GM18517 (cell line): ENCODE data around the gene DCAF5.
"Not testable (repeated sequence)": the region's sequence is repeated elsewhere in the genome, so short reads cannot be mapped to it uniquely, and the experiment has no call there.

ENCODE experiments used
- ATAC-seq: cut with Tn5 transposase; IDR thresholded peaks from one replicate; pipeline ENCODE4 v1.9.1; 2021; ENCODE audit warnings: mild to moderate bottlenecking, moderate library complexity; ENCODE audit not compliant: unreplicated experiment

The DCAF5 gene

GRCh38 chr14:69076341-69076740 is 76.6 kb downstream of the DCAF5 start:
- no peak for ATAC-seq

- ATAC-seq: no peak
These were observed 79.0 kb downstream of the DCAF5 start for GRCh38 chr14:69073915-69074314.

- no peak for ATAC-seq
These were observed 79.5 kb downstream of the DCAF5 start for GRCh38 chr14:69073429-69073828.

GRCh38 chr14:69072584-69072983 is 80.3 kb downstream of the DCAF5 start:
- no peak for ATAC-seq

- ATAC-seq: no peak
These were observed 84.0 kb downstream of the DCAF5 start for GRCh38 chr14:69068744-69069421.

GRCh38 chr14:69066396-69067171 is 86.3 kb downstream of the DCAF5 start:
- ATAC-seq: no peak

GRCh38 chr14:69065934-69066333 is 87.0 kb downstream of the DCAF5 start:
- not testable (repeated sequence) for ATAC-seq

GRCh38 chr14:69064596-69064995 is 88.3 kb downstream of the DCAF5 start:
- no peak for ATAC-seq

GRCh38 chr14:69059658-69060623 is 93.0 kb downstream of the DCAF5 start:
- no peak for ATAC-seq

GRCh38 chr14:69055999-69056788 is 96.7 kb downstream of the DCAF5 start:
- ATAC-seq: no peak

- ATAC-seq: no peak
These were observed 97.8 kb downstream of the DCAF5 start for GRCh38 chr14:69055125-69055524.

GRCh38 chr14:69054030-69054429 is 98.9 kb downstream of the DCAF5 start:
- ATAC-seq: no peak

GRCh38 chr14:69052181-69052601 is 100.7 kb downstream of the DCAF5 start:
- no peak for ATAC-seq

GRCh38 chr14:69050240-69051184 is 102.4 kb downstream of the DCAF5 start:
- no peak for ATAC-seq

GRCh38 chr14:69049675-69050074 is 103.2 kb downstream of the DCAF5 start:
- ATAC-seq: no peak

- no peak for ATAC-seq
These were observed 104.5 kb downstream of the DCAF5 start for GRCh38 chr14:69048456-69048855.

GRCh38 chr14:69047255-69047654 is 105.7 kb downstream of the DCAF5 start:
- no peak for ATAC-seq

GRCh38 chr14:69046476-69046860 is 106.5 kb downstream of the DCAF5 start:
- no peak for ATAC-seq

- no peak for ATAC-seq
These were observed 107.0 kb downstream of the DCAF5 start for GRCh38 chr14:69045857-69046475.
